Cortex of kidney (tissue), 1 donor: ENCODE data around the gene APBA3.

Source experiments
- DNase-seq: peaks from one replicate; lab custom pipeline; 2025; lab: John Stamatoyannopoulos, UW

APBA3 gene

DNA sequence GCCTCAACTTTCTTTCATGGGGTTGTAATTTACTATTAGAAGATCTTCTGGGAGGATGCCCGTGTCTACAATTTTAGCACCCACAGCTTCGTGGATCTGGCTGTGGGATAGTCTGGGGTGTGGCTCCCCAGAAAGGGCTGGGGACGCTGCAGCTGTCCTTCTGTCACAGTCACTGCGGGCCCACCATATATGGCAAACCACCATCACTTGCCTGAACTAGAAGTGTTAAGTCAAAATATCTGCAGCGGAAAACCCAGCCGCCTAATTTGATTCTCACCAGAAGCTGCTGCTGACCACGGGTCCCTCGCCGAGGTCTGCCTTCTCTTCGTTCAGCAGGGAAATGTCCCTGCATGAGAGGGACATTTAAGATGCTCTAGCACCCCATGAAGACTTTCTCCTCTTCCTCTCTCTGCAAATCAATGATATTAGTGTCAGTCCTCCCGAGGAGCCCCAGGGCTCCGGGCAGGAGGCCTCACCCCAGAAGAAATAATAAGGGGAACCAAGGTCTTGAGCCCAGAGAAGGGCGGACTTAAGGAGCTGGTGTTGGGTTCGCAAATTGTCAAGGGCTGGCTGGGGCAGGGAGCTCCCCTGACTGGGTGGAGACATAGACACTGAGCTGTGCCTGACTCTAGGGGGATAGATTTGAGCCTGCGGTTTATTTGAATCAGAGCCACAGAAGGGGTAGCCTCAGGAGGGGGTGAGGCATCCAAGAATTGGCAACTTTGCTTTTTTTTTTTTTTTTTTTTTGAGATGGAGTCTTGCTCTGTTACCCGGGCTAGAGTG, 27.7 kb upstream of the APBA3 start:
- no peak for DNase-seq

GRCh38 chr19:3785938-3786824, 24.7 kb upstream of the APBA3 start, which contains the start of gene MATK:
Gene MATK, minus strand, starts transcription at chr19:3786381. Its CDS starts 1,246 bp downstream, at chr19:3785135.
- no peak for DNase-seq

GRCh38 chr19:3785451-3785937, 24.0 kb upstream of the APBA3 start:
- DNase-seq: no peak

GRCh38 chr19:3784607-3785450, 23.3 kb upstream of the APBA3 start:
- DNase-seq: no peak

DNA sequence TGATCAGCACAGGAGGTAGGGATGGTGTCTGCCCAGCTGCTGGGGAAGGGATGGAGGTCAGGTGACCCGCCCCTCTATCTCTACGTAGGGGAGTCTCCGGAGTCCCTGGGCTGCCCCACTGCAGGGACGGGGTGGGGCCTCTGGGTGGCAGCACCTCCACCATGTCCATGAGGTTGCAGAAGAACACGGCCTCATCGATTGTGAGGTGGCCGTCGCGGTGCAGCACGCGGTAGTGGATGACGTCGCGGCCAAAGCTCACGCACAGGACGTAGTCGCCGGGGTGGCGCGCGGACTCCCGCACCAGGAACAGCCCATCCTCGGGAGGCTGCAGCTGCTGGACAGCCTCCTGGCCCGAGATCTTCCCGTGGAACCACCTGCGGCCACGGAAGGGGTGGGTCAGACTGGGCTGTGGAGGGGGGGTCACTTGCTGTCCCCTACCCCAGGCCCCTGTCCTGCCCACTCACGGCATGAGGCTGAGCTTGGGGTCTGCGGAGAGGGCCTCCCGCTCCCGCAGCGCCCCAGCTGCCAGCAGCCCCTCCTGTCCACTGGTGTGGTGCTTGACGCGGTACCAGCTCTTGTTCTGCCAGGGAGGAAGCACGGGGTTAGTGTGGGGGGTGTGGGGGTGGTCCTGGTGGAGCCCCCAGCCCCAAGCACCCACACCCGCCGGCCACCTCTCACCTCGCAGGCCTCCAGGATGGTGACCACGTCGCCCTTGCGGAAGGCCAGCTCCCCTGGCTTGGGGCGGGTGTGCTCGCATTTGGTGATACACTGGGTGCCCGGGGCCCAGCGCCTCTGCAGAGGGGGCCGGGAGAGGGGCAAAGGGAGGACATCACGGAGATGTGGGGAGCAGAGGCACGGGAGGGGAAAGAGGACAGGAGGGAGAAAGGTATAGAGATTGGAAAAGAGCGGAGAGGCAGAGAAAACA, 22.4 kb upstream of the APBA3 start:
- no peak for DNase-seq

DNA sequence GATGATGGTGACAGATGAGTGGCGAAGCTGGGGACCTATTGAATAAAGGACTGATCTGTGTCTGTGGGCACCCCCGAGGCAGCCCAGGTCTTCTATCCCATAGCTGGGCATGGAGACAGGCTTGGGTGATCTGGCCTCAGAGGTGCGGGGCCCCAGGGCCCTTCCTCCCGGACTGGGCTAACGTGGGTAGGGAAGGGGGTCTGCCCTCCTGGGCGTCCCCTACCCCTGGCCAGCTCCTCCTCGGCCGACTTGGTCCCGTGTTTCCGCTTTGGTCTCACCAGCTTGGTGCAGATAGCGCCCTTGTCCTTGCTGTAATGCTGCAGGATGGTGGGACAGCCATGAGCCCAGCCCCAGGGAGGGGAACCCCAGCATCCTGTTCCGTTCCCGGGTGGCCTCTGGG, 21.4 kb upstream of the APBA3 start:
- DNase-seq: no peak

- no peak for DNase-seq
These were observed 20.8 kb upstream of the APBA3 start for GRCh38 chr19:3782330-3782729.

DNA sequence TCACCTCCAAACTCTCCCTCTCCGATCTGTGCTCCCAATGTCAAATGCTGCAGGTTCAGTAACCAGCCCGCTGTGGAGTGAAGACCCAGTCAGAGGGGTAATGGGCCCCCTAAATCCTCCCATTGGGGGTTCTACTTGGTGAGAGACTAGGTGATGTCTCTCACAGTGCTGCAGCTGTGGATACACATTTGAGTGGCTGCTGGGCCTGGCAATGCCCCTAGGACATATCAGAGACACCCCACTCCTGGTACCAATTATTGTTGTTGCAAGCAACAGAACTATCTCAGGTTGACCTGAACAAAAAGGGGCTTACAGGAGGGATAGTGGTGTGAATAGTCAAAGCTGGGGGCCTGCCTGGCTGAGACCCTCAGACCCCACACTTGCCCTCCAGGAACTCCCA, 20.1 kb upstream of the APBA3 start:
- DNase-seq: no peak

- DNase-seq: no peak
These were observed 19.4 kb upstream of the APBA3 start for GRCh38 chr19:3780786-3781304.

DNA sequence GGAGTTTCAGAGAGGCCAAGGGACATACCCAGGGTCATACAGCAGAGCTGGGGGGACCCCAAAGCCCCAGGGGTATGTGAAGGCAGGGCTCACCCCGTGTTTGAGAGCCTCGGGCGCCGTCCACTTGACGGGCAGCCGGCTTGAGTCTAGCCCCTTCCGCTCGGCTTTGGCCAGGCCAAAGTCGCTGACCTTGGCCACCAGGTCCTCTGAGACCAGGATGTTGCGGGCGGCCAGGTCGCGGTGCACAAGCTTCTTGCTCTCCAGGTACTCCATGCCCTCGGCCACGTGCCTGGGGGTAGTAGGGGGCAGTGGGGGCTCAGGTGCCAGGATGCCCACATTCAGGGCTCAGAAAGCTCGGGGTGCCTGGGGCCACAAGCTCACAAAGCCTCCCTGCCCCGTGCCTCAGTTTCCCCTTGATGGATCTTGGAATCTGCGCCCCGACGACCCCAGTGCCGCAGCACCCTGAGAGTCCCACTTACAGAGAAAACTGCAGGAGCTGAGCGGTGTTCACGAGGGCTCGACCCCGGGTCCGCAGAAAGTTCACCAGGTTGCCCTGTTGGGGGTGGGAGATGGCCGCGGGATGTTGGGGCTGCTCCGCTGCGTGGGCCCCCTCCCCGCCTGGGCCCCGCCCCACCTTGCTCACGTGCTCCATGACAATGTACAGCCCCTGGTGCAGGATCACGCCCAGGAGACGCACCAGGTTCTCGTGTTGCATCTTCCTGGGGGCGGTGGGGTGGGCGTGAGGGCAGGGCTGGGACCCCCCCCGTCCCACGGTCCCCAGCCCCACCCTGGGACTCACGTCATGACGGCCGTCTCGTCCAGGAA, 17.6 kb upstream of the APBA3 start:
- no peak for DNase-seq

GRCh38 chr19:3778104-3778867, 16.8 kb upstream of the APBA3 start:
- DNase-seq: no peak

DNA sequence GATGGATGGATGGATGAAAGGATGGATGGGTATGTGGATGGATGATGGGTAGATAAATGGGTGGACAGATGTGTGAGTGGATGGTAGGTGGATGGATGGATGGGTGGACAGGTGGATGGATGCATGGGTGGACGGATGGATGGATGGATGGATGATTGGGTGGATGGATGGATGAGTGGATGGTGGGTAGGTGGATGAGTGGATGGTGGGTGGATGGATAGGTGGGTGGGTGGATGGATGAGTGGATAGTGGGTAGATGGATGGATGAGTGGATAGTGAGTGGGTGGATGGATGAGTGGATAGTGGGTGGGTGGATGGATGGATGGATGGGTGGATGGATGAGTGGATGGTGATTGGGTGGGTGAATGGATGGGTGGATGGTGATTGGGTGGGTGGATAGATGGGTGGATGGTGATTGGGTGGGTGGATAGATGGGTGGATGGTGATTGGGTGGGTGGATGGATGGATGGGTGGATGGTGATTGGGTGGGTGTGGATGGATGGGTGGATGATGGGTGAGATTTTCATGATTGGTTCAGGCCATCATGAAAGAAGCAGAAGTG, 15.1 kb upstream of the APBA3 start:
- DNase-seq: no peak

- DNase-seq: no peak
These were observed 14.3 kb upstream of the APBA3 start for GRCh38 chr19:3775831-3776230.

GRCh38 chr19:3775374-3775711, 13.9 kb upstream of the APBA3 start:
- DNase-seq: no peak

- DNase-seq: no peak
These were observed 13.3 kb upstream of the APBA3 start for GRCh38 chr19:3774621-3775373.

- no peak for DNase-seq
These were observed 12.5 kb upstream of the APBA3 start for GRCh38 chr19:3773814-3774515.

- no peak for DNase-seq
These were observed 10.5 kb upstream of the APBA3 start, which contains the start of gene RAX2 for GRCh38 chr19:3771906-3772455. Gene RAX2, minus strand, starts transcription at chr19:3772228. Its CDS starts 486 bp downstream, at chr19:3771742.
